K562 (cell line): ENCODE data around the gene IL2RG. TPM values are rescaled to one million over a fixed set of nuclear protein-coding genes. Genes with fewer than 3 reads are reported as not detected.
A peak's percentile ranks its signal among the peaks of the same experiment; 100 is the strongest.

Experiments
- ATAC-seq: fragments of 200-7000 bp; cut with Tn5 transposase; 3 replicates; pipeline ENCODE4 v1.9.1; 2020; ENCODE audit warnings: moderate library complexity
- BruUV-seq: library from RNA; stranded (reverse); fragments of 400-500 nt; replicated peaks from 2 replicates; lab custom pipeline; 2021; lab: Mats Ljungman, UMichigan
- CTCF ChIA-PET: fragments of 300-600 bp; formaldehyde crosslinking; extraction: SDS; loops from one replicate; lab custom pipeline; 2021; ENCODE audit warnings: low intra/inter-chr PET ratio; lab: Yijun Ruan, JAX
- POLR2A ChIA-PET: fragments of 300-600, 350-650 bp; sonication (Branson Sonifier 250); formaldehyde crosslinking; extraction: SDS; loops from one replicate; lab custom pipeline; 2021; ENCODE audit warnings: antibody characterized with exemption, inconsistent platforms; lab: Yijun Ruan, JAX
- DNase-seq, 4 experiments: peaks; one replicate each; pipeline versions ENCODE4 v3.0.0 to v3.0.0-alpha.2; 2011 to 2018; ENCODE audit warnings: low spot score in 3 of 4, mixed read lengths in 3 of 4; ENCODE audit errors: extremely low read depth in 1 of 4
- FAIRE-seq: peaks from 2 replicates; lab custom pipeline; 2011; peaks lifted over from hg19 to GRCh38; lab: Jason Lieb, UNC
- H2AFZ ChIP-seq: 2 replicates; pipeline ENCODE4 v1.6.0; 2011; ENCODE audit warnings: low read depth, low read length, control low read depth, inconsistent platforms
- H3K27ac ChIP-seq: fragments of 200-600 bp; 3 replicates; pipeline ENCODE4 v1.8.0; 2011; ENCODE audit warnings: low read depth, mild to moderate bottlenecking, control low read depth, inconsistent platforms, low read length, moderate library complexity, mixed read lengths; ENCODE audit errors: extremely low read depth
- H3K27me3 ChIP-seq, 2 experiments: fragments of 300-600 bp in 1 of 2; 2 replicates in 1 of 2; 3 replicates in 1 of 2; pipeline versions ENCODE4 v1.6.0 to v1.8.0; 2011; ENCODE audit warnings: inconsistent platforms in 2 of 2, low read length in 2 of 2, mild to moderate bottlenecking in 1 of 2, mixed read lengths in 1 of 2, moderate library complexity in 1 of 2; ENCODE audit not compliant: control insufficient read depth in 2 of 2, insufficient read depth in 2 of 2
- H3K36me3 ChIP-seq: fragments of 300-600 bp; 3 replicates; pipeline ENCODE4 v1.8.0; 2011; ENCODE audit warnings: mild to moderate bottlenecking, low read length, inconsistent platforms; ENCODE audit not compliant: control insufficient read depth, insufficient read depth
- H3K4me1 ChIP-seq, 2 experiments: fragments of 200-600 bp in 1 of 2; replicated peaks in 1 of 2; 2 replicates in 1 of 2; 3 replicates in 1 of 2; pipeline versions ENCODE4 v1.5.1 to v1.8.0; 2011; ENCODE audit warnings: inconsistent platforms in 2 of 2, low read length in 2 of 2, mild to moderate bottlenecking in 1 of 2, mixed read lengths in 1 of 2, moderate library complexity in 1 of 2; ENCODE audit not compliant: control insufficient read depth in 2 of 2, insufficient read depth in 2 of 2
- H3K4me2 ChIP-seq: 2 replicates; pipeline ENCODE4 v1.6.1; 2011; ENCODE audit warnings: low read length, control low read depth, inconsistent platforms, mixed read lengths; ENCODE audit not compliant: insufficient read depth
- H3K4me3 ChIP-seq: fragments of 200-600 bp; sonication (generic), shearing (Covaris generic); 2 replicates; pipeline ENCODE4 v1.5.1; 2016; ENCODE audit warnings: control low read depth, inconsistent platforms
- H3K79me2 ChIP-seq: fragments of 200-600 bp; 3 replicates; pipeline ENCODE4 v1.8.0; 2011; ENCODE audit warnings: low read length, inconsistent platforms; ENCODE audit not compliant: control insufficient read depth, insufficient read depth
- H3K9ac ChIP-seq, 2 experiments: 2 replicates each; pipeline versions ENCODE4 v1.6.0 to v1.6.1; 2011; ENCODE audit warnings: low read depth in 2 of 2, low read length in 2 of 2, control low read depth in 1 of 2, inconsistent platforms in 1 of 2, mild to moderate bottlenecking in 1 of 2, mixed read lengths in 1 of 2; ENCODE audit not compliant: insufficient read depth in 1 of 2
- H3K9me1 ChIP-seq: one replicate; pipeline ENCODE4 v1.6.0; 2011; ENCODE audit warnings: inconsistent platforms, mild to moderate bottlenecking, low read length, moderate library complexity; ENCODE audit not compliant: control insufficient read depth, insufficient read depth
- H3K9me3 ChIP-seq: replicated peaks from 2 replicates; pipeline ENCODE4 v1.5.1; 2011; ENCODE audit warnings: low read depth, low read length, inconsistent platforms; ENCODE audit not compliant: control insufficient read depth, insufficient read depth
- H4K20me1 ChIP-seq: replicated peaks from 2 replicates; pipeline ENCODE4 v1.6.1; 2011; ENCODE audit warnings: low read length, inconsistent platforms, mixed read lengths; ENCODE audit not compliant: control insufficient read depth, insufficient read depth
- CBX2 ChIP-seq: fragments of 200-600 bp; sonication (generic); IDR thresholded peaks from one replicate; pipeline ENCODE4 v1.6.1; 2012; ENCODE audit warnings: mild to moderate bottlenecking, low read length, inconsistent platforms; ENCODE audit not compliant: insufficient read depth, poor library complexity, severe bottlenecking
- ERF ChIP-seq: fragments of 450-650 bp; formaldehyde crosslinking; IDR thresholded peaks from 2 replicates; pipeline ENCODE4 v1.4.0; 2020; ENCODE audit warnings: mild to moderate bottlenecking, mixed read lengths
- MCM2 ChIP-seq: fragments of 450-650 bp; IDR thresholded peaks from 2 replicates; pipeline ENCODE4 v1.6.1; 2017; ENCODE audit warnings: low read depth, mild to moderate bottlenecking
- RBM14 ChIP-seq: fragments of 200-400 bp; formaldehyde crosslinking; IDR thresholded peaks from 2 replicates; pipeline ENCODE4 v1.6.1; 2018; ENCODE audit warnings: low read depth, mild to moderate bottlenecking, low read length, moderate library complexity, borderline replicate concordance; ENCODE audit not compliant: insufficient read depth
- TCF7 ChIP-seq: sonication (generic); IDR thresholded peaks from 2 replicates; pipeline ENCODE4 v1.6.1; 2016; ENCODE audit warnings: antibody characterized with exemption, borderline replicate concordance
- WGBS: fragments of 100-300 bp; shearing (Covaris generic); methylation state at CpG from one replicate; pipeline ENCODE4 v1.1.6; 2016; ENCODE audit warnings: low coverage, mixed read lengths; ENCODE audit not compliant: insufficient coverage; ENCODE audit errors: missing lambda C conversion rate; 5-methylcytosine and 5-hydroxymethylcytosine counted together
- in situ Hi-C: fragments of 300-500 bp; cut with MboI; formaldehyde crosslinking; loops from 4 replicates; pipeline ENCODE4 v1.15.0; 2018; ENCODE audit warnings: inconsistent platforms, mixed read lengths
- intact Hi-C: fragments of 100-400 bp; cut with micrococcal nuclease; formaldehyde crosslinking; loops from 2 replicates; pipeline ENCODE4 v1.14.2; 2022
- polyA plus RNA-seq, 8 experiments: library from polyadenylated mRNA; depleted of rRNA in 4 of 8; stranded (reverse) in 5 of 8; unstranded in 3 of 8; fragments of >200 nt; fragmentation: Nextera tagmentation in 2 of 8; fragmentation: Illumina TruSeq in 1 of 8; extraction: Ambion mirVana in 2 of 8; extraction: Trizol in 1 of 8; gene quantifications; 2 replicates each; pipeline versions ENCODE4 v1.2.1 to v1.2.3, GENCODE V29; 2011 to 2014; ENCODE audit warnings: inconsistent platforms in 1 of 8, missing spikeins in 1 of 8
- total RNA-seq, 7 experiments: library from RNA; depleted of rRNA in 6 of 7; stranded (reverse); fragments of >200 nt in 6 of 7; fragmentation: Illumina TruSeq in 2 of 7; extraction: Trizol in 2 of 7; gene quantifications; 2 replicates each; pipeline versions ENCODE4 v1.2.1 to v1.2.3, GENCODE V29; 2011 to 2021; ENCODE audit warnings: low replicate concordance in 1 of 7
- TF ChIP-seq, protein P1 (sequence below): fragments of 450-650 bp; IDR thresholded peaks from 2 replicates; pipeline ENCODE4 v1.6.1; 2016; ENCODE audit warnings: antibody characterized with exemption
- TF ChIP-seq, protein P2 (sequence below): fragments of 150-350 bp; conservative IDR thresholded peaks from 2 replicates; pipeline ENCODE4 v1.6.1; 2014; ENCODE audit warnings: low read length
- TF ChIP-seq, protein P3 (sequence below): fragments of 250-450 bp; sonication (Bioruptor Pico); IDR thresholded peaks from 2 replicates; pipeline ENCODE4 v1.8.0; 2021; ENCODE audit warnings: moderate library complexity, mild to moderate bottlenecking, inconsistent platforms
- TF ChIP-seq, protein P4 (sequence below): fragments of 450-650 bp; IDR thresholded peaks from 2 replicates; pipeline ENCODE4 v1.7.1; 2018; ENCODE audit warnings: mild to moderate bottlenecking, low read depth; ENCODE audit not compliant: partially characterized antibody
- TF ChIP-seq, protein P5 (sequence below): fragments of 250-450 bp; sonication (Bioruptor Pico); IDR thresholded peaks from 2 replicates; pipeline ENCODE4 v1.5.0; 2021

IL2RG gene
- total and polyA plus RNA-seq, 9 of the 15 experiments (the other 6 are each of a cell fraction or from before 2014, with no cell fraction given): 5.5 to 55.4 (median 19.7) TPM

DNA sequence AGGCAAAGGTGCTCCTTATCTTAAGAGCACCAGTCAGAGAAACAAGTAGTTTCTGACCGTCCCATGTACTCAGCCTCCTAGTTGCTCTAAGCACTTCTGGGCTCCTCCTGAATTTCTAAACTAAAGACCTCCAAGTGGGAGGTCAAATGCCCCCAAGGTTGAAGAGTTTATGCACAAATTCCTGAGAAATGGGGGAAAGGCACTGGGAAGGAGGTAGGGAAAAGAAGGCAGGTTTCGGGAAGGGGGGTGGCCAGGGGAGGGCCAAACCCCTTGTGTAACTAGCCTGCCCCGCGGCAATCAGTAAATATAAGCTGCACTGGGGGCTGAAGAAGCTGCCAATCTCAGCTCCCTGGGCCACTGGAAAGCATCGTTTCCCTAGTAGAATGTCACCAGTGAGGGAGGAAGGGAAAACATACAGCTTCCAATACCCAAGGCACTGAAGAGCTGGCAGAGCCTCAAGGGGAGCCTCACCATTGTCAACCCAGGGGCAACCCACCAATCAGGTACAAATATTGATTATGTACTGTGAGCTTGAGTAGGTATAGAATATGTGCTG is 12.3 kb downstream of the IL2RG start:
- peaks cover 3% of the 10 kb centered on the region; the same call in 1 of the 3 replicates for H3K36me3 ChIP-seq
- intact Hi-C loops (loop anchor here (1.0 kb wide), 3 partner anchors 30 to 99 kb away; no protein-coding TSS in a partner anchor), in situ Hi-C loops (loop anchor here (5.0 kb wide), 1 partner anchor 78 kb away; no protein-coding TSS in a partner anchor)
- WGBS: 26% methylated on average over 4 of the region's 5 CpGs
- TF ChIP-seq RBM14: no peak
- TF ChIP-seq, protein P1, sequence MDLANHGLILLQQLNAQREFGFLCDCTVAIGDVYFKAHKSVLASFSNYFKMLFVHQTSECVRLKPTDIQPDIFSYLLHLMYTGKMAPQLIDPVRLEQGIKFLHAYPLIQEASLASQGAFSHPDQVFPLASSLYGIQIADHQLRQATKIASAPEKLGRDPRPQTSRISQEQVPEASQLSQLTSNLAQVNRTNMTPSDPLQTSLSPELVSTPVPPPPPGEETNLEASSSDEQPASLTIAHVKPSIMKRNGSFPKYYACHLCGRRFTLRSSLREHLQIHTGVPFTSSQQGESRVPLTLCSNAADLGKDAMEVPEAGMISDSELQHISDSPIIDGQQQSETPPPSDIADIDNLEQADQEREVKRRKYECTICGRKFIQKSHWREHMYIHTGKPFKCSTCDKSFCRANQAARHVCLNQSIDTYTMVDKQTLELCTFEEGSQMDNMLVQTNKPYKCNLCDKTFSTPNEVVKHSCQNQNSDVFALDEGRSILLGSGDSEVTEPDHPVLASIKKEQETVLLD: no peak
- TF ChIP-seq TCF7: no peak
- TF ChIP-seq, protein P2, sequence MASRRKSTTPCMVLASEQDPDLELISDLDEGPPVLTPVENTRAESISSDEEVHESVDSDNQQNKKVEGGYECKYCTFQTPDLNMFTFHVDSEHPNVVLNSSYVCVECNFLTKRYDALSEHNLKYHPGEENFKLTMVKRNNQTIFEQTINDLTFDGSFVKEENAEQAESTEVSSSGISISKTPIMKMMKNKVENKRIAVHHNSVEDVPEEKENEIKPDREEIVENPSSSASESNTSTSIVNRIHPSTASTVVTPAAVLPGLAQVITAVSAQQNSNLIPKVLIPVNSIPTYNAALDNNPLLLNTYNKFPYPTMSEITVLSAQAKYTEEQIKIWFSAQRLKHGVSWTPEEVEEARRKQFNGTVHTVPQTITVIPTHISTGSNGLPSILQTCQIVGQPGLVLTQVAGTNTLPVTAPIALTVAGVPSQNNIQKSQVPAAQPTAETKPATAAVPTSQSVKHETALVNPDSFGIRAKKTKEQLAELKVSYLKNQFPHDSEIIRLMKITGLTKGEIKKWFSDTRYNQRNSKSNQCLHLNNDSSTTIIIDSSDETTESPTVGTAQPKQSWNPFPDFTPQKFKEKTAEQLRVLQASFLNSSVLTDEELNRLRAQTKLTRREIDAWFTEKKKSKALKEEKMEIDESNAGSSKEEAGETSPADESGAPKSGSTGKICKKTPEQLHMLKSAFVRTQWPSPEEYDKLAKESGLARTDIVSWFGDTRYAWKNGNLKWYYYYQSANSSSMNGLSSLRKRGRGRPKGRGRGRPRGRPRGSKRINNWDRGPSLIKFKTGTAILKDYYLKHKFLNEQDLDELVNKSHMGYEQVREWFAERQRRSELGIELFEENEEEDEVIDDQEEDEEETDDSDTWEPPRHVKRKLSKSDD: no peak
- no peak for TF ChIP-seq CBX2
- TF ChIP-seq ERF (CRISPR knock-in tag): no peak
- TF ChIP-seq, protein P3, sequence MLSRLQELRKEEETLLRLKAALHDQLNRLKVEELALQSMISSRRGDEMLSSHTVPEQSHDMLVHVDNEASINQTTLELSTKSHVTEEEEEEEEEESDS (CRISPR knock-in tag): no peak
- TF ChIP-seq, protein P4, sequence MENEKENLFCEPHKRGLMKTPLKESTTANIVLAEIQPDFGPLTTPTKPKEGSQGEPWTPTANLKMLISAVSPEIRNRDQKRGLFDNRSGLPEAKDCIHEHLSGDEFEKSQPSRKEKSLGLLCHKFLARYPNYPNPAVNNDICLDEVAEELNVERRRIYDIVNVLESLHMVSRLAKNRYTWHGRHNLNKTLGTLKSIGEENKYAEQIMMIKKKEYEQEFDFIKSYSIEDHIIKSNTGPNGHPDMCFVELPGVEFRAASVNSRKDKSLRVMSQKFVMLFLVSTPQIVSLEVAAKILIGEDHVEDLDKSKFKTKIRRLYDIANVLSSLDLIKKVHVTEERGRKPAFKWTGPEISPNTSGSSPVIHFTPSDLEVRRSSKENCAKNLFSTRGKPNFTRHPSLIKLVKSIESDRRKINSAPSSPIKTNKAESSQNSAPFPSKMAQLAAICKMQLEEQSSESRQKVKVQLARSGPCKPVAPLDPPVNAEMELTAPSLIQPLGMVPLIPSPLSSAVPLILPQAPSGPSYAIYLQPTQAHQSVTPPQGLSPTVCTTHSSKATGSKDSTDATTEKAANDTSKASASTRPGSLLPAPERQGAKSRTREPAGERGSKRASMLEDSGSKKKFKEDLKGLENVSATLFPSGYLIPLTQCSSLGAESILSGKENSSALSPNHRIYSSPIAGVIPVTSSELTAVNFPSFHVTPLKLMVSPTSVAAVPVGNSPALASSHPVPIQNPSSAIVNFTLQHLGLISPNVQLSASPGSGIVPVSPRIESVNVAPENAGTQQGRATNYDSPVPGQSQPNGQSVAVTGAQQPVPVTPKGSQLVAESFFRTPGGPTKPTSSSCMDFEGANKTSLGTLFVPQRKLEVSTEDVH: no peak
- TF ChIP-seq MCM2: no peak
- TF ChIP-seq, protein P5, sequence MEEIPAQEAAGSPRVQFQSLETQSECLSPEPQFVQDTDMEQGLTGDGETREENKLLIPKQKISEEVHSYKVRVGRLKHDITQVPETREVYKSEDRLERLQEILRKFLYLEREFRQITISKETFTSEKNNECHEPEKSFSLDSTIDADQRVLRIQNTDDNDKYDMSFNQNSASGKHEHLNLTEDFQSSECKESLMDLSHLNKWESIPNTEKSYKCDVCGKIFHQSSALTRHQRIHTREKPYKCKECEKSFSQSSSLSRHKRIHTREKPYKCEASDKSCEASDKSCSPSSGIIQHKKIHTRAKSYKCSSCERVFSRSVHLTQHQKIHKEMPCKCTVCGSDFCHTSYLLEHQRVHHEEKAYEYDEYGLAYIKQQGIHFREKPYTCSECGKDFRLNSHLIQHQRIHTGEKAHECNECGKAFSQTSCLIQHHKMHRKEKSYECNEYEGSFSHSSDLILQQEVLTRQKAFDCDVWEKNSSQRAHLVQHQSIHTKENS (CRISPR knock-in tag): no peak
- H2AFZ ChIP-seq: no peak overlapping the region
- peaks cover 14% of the 10 kb centered on the region for H3K79me2 ChIP-seq
- H3K9me1 ChIP-seq: no peaks in the 10 kb centered on the region
- H3K9ac ChIP-seq: peak overlapping the region in 1 of 2 experiments; percentile 15; a peak in 1 of 4 replicates
- peaks cover 41 to 42% of the 10 kb centered on the region in 2 experiments for H3K4me1 ChIP-seq
- no peaks in the 10 kb centered on the region for H4K20me1 ChIP-seq
- H3K4me2 ChIP-seq: no peak overlapping the region
- ChIA-PET CTCF (interaction anchor here (0.6 kb wide), 2 partner anchors 28 to 295 kb away, joined by 3 read pairs; no protein-coding TSS in a partner anchor), POLR2A (interaction anchor here (0.6 kb wide), 1 partner anchor 51 kb away, joined by 4 read pairs; no protein-coding TSS in a partner anchor)
- DNase-seq (no peak), FAIRE-seq (no peak), ATAC-seq (no peak)
- no TSS peak for BruUV-seq
- no peak overlapping the region; the same call in 2 of the 3 replicates for H3K27ac ChIP-seq
- no peak overlapping the region for H3K4me3 ChIP-seq
- H3K9me3 ChIP-seq: no peaks in the 10 kb centered on the region
- H3K27me3 ChIP-seq: no peaks in the 10 kb centered on the region
